GM23338 (cell line): ENCODE data around the gene DDX4.
"Not testable (repeated sequence)": the region's sequence is repeated elsewhere in the genome, so short reads cannot be mapped to it uniquely, and the experiment has no call there.

Experiments used
- EZH2phosphoT487 ChIP-seq: fragments of 200-600 bp; sonication (generic); IDR thresholded peaks from one replicate; pipeline ENCODE4 v1.8.1; 2018; ENCODE audit warnings: antibody characterized with exemption; ENCODE audit not compliant: unreplicated experiment
- ZNF114 ChIP-seq: fragments of 250-450 bp; sonication (Bioruptor Pico); IDR thresholded peaks from 2 replicates; pipeline ENCODE4 v1.5.0; 2020; ENCODE audit warnings: mild to moderate bottlenecking, moderate library complexity
- TF ChIP-seq, protein P1 (sequence below), 2 experiments: fragments of 200-600 bp in 1 of 2; sonication (generic) in 1 of 2; conservative IDR thresholded peaks; 2 replicates each; pipeline versions ENCODE4 v1.5.1 to v1.6.1; 2016 to 2017; ENCODE audit warnings: antibody characterized with exemption in 2 of 2, low read depth in 2 of 2, mild to moderate bottlenecking in 2 of 2, moderate library complexity in 1 of 2
- TF ChIP-seq, protein P2 (sequence below): IDR thresholded peaks from one replicate; pipeline ENCODE4 v1.6.1; 2018; ENCODE audit warnings: antibody characterized with exemption; ENCODE audit not compliant: unreplicated experiment
- TF ChIP-seq, protein P3 (sequence below): IDR thresholded peaks from 2 replicates; pipeline ENCODE4 v1.6.1; 2016; ENCODE audit warnings: antibody characterized with exemption

DNA sequence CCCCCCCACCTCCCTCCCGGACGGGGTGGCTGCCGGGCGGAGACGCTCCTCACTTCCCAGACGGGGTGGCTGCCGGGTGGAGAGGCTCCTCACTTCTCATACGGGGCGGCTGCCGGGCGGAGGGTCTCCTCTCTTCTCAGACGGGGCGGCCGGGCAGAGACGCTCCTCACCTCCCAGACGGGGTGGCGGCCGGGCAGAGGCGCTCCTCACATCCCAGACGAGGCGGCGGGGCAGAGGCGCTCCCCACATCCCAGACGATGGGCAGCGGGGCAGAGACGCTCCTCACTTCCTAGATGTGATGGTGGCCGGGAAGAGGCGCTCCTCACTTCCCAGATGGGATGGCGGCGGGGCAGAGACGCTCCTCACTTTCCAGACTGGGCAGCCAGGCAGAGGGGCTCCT lies 41.2 kb upstream of the DDX4 start:
- not testable (repeated sequence) for TF ChIP-seq EZH2phosphoT487; ZNF114 (CRISPR knock-in tag)
- TF ChIP-seq, protein P1, sequence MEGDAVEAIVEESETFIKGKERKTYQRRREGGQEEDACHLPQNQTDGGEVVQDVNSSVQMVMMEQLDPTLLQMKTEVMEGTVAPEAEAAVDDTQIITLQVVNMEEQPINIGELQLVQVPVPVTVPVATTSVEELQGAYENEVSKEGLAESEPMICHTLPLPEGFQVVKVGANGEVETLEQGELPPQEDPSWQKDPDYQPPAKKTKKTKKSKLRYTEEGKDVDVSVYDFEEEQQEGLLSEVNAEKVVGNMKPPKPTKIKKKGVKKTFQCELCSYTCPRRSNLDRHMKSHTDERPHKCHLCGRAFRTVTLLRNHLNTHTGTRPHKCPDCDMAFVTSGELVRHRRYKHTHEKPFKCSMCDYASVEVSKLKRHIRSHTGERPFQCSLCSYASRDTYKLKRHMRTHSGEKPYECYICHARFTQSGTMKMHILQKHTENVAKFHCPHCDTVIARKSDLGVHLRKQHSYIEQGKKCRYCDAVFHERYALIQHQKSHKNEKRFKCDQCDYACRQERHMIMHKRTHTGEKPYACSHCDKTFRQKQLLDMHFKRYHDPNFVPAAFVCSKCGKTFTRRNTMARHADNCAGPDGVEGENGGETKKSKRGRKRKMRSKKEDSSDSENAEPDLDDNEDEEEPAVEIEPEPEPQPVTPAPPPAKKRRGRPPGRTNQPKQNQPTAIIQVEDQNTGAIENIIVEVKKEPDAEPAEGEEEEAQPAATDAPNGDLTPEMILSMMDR (conservative IDR thresholded peaks at IDR 0.05; ENCODE audit: low read depth in 2 of 2), result not testable (repeated sequence)
- TF ChIP-seq, protein P2, sequence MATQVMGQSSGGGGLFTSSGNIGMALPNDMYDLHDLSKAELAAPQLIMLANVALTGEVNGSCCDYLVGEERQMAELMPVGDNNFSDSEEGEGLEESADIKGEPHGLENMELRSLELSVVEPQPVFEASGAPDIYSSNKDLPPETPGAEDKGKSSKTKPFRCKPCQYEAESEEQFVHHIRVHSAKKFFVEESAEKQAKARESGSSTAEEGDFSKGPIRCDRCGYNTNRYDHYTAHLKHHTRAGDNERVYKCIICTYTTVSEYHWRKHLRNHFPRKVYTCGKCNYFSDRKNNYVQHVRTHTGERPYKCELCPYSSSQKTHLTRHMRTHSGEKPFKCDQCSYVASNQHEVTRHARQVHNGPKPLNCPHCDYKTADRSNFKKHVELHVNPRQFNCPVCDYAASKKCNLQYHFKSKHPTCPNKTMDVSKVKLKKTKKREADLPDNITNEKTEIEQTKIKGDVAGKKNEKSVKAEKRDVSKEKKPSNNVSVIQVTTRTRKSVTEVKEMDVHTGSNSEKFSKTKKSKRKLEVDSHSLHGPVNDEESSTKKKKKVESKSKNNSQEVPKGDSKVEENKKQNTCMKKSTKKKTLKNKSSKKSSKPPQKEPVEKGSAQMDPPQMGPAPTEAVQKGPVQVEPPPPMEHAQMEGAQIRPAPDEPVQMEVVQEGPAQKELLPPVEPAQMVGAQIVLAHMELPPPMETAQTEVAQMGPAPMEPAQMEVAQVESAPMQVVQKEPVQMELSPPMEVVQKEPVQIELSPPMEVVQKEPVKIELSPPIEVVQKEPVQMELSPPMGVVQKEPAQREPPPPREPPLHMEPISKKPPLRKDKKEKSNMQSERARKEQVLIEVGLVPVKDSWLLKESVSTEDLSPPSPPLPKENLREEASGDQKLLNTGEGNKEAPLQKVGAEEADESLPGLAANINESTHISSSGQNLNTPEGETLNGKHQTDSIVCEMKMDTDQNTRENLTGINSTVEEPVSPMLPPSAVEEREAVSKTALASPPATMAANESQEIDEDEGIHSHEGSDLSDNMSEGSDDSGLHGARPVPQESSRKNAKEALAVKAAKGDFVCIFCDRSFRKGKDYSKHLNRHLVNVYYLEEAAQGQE, result not testable (repeated sequence)
- TF ChIP-seq, protein P3, sequence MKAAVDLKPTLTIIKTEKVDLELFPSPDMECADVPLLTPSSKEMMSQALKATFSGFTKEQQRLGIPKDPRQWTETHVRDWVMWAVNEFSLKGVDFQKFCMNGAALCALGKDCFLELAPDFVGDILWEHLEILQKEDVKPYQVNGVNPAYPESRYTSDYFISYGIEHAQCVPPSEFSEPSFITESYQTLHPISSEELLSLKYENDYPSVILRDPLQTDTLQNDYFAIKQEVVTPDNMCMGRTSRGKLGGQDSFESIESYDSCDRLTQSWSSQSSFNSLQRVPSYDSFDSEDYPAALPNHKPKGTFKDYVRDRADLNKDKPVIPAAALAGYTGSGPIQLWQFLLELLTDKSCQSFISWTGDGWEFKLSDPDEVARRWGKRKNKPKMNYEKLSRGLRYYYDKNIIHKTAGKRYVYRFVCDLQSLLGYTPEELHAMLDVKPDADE, result not testable (repeated sequence)
